Mesenchymal stem cell (in vitro differentiated cells and primary cell): ENCODE data around the gene CNOT6.

Source experiments
- DNase-seq: peaks from one replicate; pipeline ENCODE4 v3.0.0-alpha.2; 2013
- H2AFZ ChIP-seq: one replicate; pipeline ENCODE4 v1.6.1; 2013; ENCODE audit warnings: low read depth, mild to moderate bottlenecking, control low read depth, inconsistent platforms, low read length, moderate library complexity
- H2AK5ac ChIP-seq: 2 replicates; pipeline ENCODE4 v1.6.1; 2013; ENCODE audit warnings: low read length, moderate library complexity, mild to moderate bottlenecking, inconsistent platforms; ENCODE audit not compliant: severe bottlenecking
- H2BK120ac ChIP-seq: one replicate; pipeline ENCODE4 v1.6.1; 2013; ENCODE audit warnings: low read depth, mild to moderate bottlenecking, inconsistent platforms, low read length, moderate library complexity
- H2BK12ac ChIP-seq, 2 experiments: one replicate each; pipeline ENCODE4 v1.6.1; 2013; ENCODE audit warnings: inconsistent platforms in 2 of 2, low read length in 2 of 2, mild to moderate bottlenecking in 2 of 2, moderate library complexity in 2 of 2, control low read depth in 1 of 2
- H2BK15ac ChIP-seq: one replicate; pipeline ENCODE4 v1.6.1; 2013; ENCODE audit warnings: mild to moderate bottlenecking, low read depth, inconsistent platforms; ENCODE audit not compliant: poor library complexity, severe bottlenecking
- H2BK5ac ChIP-seq: 2 replicates; pipeline ENCODE4 v1.6.1; 2013; ENCODE audit warnings: low read depth, mild to moderate bottlenecking, low read length, control low read depth, inconsistent platforms; ENCODE audit not compliant: poor library complexity, severe bottlenecking
- H3K14ac ChIP-seq, 2 experiments: one replicate each; pipeline ENCODE4 v1.6.1; 2013; ENCODE audit warnings: inconsistent platforms in 2 of 2, low read length in 2 of 2, control low read depth in 1 of 2, mild to moderate bottlenecking in 1 of 2, moderate library complexity in 1 of 2
- H3K18ac ChIP-seq, 2 experiments: one replicate each; pipeline ENCODE4 v1.6.1; 2013; ENCODE audit warnings: inconsistent platforms in 2 of 2, low read length in 2 of 2, control low read depth in 1 of 2, low read depth in 1 of 2, mild to moderate bottlenecking in 1 of 2
- H3K23ac ChIP-seq, 2 experiments: one replicate each; pipeline ENCODE4 v1.6.1; 2013; ENCODE audit warnings: inconsistent platforms in 2 of 2, low read length in 2 of 2, mild to moderate bottlenecking in 2 of 2, moderate library complexity in 2 of 2, control low read depth in 1 of 2
- H3K27ac ChIP-seq: 2 replicates; pipeline ENCODE4 v1.5.1; 2013; ENCODE audit warnings: mild to moderate bottlenecking, moderate library complexity, low read length, control low read depth, inconsistent platforms; ENCODE audit not compliant: poor library complexity, severe bottlenecking
- H3K27me3 ChIP-seq, 2 experiments: 2 replicates each; pipeline versions ENCODE4 v1.6.1 to v1.7.0; 2013; ENCODE audit warnings: low read length in 2 of 2, mild to moderate bottlenecking in 2 of 2, moderate library complexity in 2 of 2, control low read depth in 1 of 2, inconsistent platforms in 1 of 2; ENCODE audit not compliant: control insufficient read depth in 1 of 2, insufficient read depth in 1 of 2
- H3K36me3 ChIP-seq, 2 experiments: 2 replicates each; pipeline versions ENCODE4 v1.6.1 to v1.7.0; 2013; ENCODE audit warnings: low read length in 2 of 2, control low read depth in 1 of 2, inconsistent platforms in 1 of 2, low read depth in 1 of 2, mild to moderate bottlenecking in 1 of 2; ENCODE audit not compliant: insufficient read depth in 2 of 2, control insufficient read depth in 1 of 2
- H3K4ac ChIP-seq, 2 experiments: one replicate each; pipeline ENCODE4 v1.6.1; 2013; ENCODE audit warnings: inconsistent platforms in 2 of 2, low read length in 2 of 2, mild to moderate bottlenecking in 2 of 2, moderate library complexity in 2 of 2, control low read depth in 1 of 2, low read depth in 1 of 2
- H3K4me1 ChIP-seq: 2 replicates; pipeline ENCODE4 v1.6.1; 2013; ENCODE audit warnings: low read depth, low read length, control low read depth; ENCODE audit not compliant: control insufficient read depth, insufficient read depth
- H3K4me2 ChIP-seq: 2 replicates; pipeline ENCODE4 v1.6.1; 2013; ENCODE audit warnings: low read length, mild to moderate bottlenecking, inconsistent platforms; ENCODE audit not compliant: poor library complexity, severe bottlenecking
- H3K4me3 ChIP-seq, 2 experiments: 2 replicates each; pipeline versions ENCODE4 v1.5.1 to v1.7.0; 2013; ENCODE audit warnings: low read length in 2 of 2, mild to moderate bottlenecking in 2 of 2, control low read depth in 1 of 2, low read depth in 1 of 2; ENCODE audit not compliant: insufficient read depth in 1 of 2
- H3K79me1 ChIP-seq: replicated peaks from 2 replicates; pipeline ENCODE4 v1.6.1; 2013; ENCODE audit warnings: mild to moderate bottlenecking, control low read depth, low read length, inconsistent platforms; ENCODE audit not compliant: poor library complexity, severe bottlenecking
- H3K9ac ChIP-seq: 2 replicates; pipeline ENCODE4 v1.7.0; 2013; ENCODE audit warnings: mild to moderate bottlenecking, low read length, moderate library complexity
- H3K9me3 ChIP-seq: 2 replicates; pipeline ENCODE4 v1.7.0; 2013; ENCODE audit warnings: mild to moderate bottlenecking, low read length; ENCODE audit not compliant: control insufficient read depth
- H4K8ac ChIP-seq: one replicate; pipeline ENCODE4 v1.6.1; 2013; ENCODE audit warnings: inconsistent platforms, mild to moderate bottlenecking, low read length, moderate library complexity
- H4K91ac ChIP-seq: one replicate; pipeline ENCODE4 v1.6.1; 2013; ENCODE audit warnings: mild to moderate bottlenecking, low read length, inconsistent platforms
- WGBS: methylation state at CpG from one replicate; pipeline ENCODE4 v1.1.7; 2013; ENCODE audit warnings: mixed read lengths; 5-methylcytosine and 5-hydroxymethylcytosine counted together

The CNOT6 gene

DNA sequence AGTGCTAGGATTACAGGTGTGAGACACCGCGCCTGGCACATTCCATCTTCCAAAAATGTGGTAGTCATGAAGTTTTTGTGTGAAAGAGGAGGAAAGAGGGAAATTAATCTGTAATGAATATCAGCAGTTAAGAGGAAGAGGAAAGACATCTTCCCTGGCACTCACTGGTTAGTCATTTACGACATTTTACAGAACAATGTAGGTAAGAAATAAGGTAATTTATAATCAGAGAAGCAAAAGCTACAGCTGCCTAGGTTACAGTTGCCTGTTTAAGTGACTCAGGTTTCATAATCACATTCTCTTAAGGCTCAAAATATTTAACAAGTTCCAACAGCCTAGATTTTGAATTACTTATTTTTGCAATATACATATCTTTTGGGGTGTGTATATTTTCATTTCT lies 26.9 kb downstream of the CNOT6 start:
- Histone ChIP-seq H2AFZ (no peak overlapping the region), H3K23ac (no peak overlapping the region), H2BK12ac (no peak overlapping the region), H3K4ac (no peak overlapping the region), H3K9ac (no peak overlapping the region), H2BK120ac (no peak overlapping the region), H3K36me3 (no peaks in the 10 kb centered on the region), H3K18ac (no peak overlapping the region), H2BK5ac (no peak overlapping the region), H4K91ac (no peak overlapping the region), H2BK15ac (no peak overlapping the region), H3K27me3 (no peaks in the 10 kb centered on the region), H2AK5ac (no peak overlapping the region), H4K8ac (no peak overlapping the region), H3K4me3 (no peak overlapping the region), H3K9me3 (no peaks in the 10 kb centered on the region), H3K27ac (no peak overlapping the region), H3K14ac (no peak overlapping the region), H3K79me1 (peaks cover 8% of the 10 kb centered on the region), H3K4me2 (no peak overlapping the region), H3K4me1 (peaks cover 12% of the 10 kb centered on the region)
- no peak for DNase-seq
- 100% methylated on average over 2 of the region's 3 CpGs for WGBS

DNA sequence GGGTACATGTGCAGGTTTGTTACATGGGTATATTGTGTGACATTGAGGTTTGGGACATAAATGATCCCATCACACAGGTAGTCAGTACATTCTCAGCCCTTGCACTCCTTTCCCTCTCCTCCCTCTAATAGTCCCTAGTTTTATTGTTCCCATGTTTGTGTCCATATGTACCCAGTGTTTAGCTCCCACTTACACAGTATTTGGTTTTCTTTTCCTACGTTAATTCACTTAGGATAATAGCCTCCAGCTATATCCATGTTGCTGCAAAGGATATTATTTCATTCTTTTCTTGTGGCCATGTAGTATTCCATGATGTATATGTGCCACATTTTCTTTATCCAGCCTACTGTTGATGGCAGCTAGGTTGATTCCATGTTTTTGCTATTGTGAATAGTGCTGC lies 27.4 kb downstream of the CNOT6 start:
- Histone ChIP-seq H3K9me3 (no peaks in the 10 kb centered on the region), H3K14ac (no peak overlapping the region), H2BK15ac (no peak overlapping the region), H2BK12ac (no peak overlapping the region), H2BK120ac (no peak overlapping the region), H3K27ac (no peak overlapping the region), H3K36me3 (no peaks in the 10 kb centered on the region), H3K18ac (no peak overlapping the region), H2AK5ac (no peak overlapping the region), H3K27me3 (no peaks in the 10 kb centered on the region), H2AFZ (no peak overlapping the region), H4K91ac (no peak overlapping the region), H3K9ac (no peak overlapping the region), H3K4me1 (peaks cover 14% of the 10 kb centered on the region), H3K79me1 (peaks cover 10% of the 10 kb centered on the region), H3K4me3 (no peak overlapping the region), H2BK5ac (no peak overlapping the region), H4K8ac (no peak overlapping the region), H3K23ac (no peak overlapping the region), H3K4me2 (no peak overlapping the region), H3K4ac (no peak overlapping the region)
- 100% methylated on average over 1 of the region's 1 CpG for WGBS
- no peak for DNase-seq

GRCh38 chr5:180522330-180522729 lies 28.2 kb downstream of the CNOT6 start:
- Histone ChIP-seq H3K9me3 (no peaks in the 10 kb centered on the region), H3K79me1 (peaks cover 8% of the 10 kb centered on the region), H3K27ac (no peak overlapping the region), H2BK15ac (no peak overlapping the region), H4K8ac (no peak overlapping the region), H4K91ac (no peak overlapping the region), H2AFZ (no peak overlapping the region), H3K18ac (no peak overlapping the region), H2BK120ac (no peak overlapping the region), H3K4me1 (peaks cover 17% of the 10 kb centered on the region), H2AK5ac (peak overlapping the region; percentile 45), H3K23ac (peak overlapping the region in 1 of 2 experiments; percentile 77), H3K14ac (peak overlapping the region in 1 of 2 experiments; percentile 39), H3K36me3 (no peaks in the 10 kb centered on the region), H3K4ac (no peak overlapping the region), H2BK12ac (no peak overlapping the region), H3K4me3 (no peak overlapping the region), H3K27me3 (no peaks in the 10 kb centered on the region), H2BK5ac (no peak overlapping the region), H3K9ac (no peak overlapping the region), H3K4me2 (no peak overlapping the region)
- WGBS, result 81% methylated on average over 4 of the region's 5 CpGs
- peak; percentile 19 for DNase-seq

DNA sequence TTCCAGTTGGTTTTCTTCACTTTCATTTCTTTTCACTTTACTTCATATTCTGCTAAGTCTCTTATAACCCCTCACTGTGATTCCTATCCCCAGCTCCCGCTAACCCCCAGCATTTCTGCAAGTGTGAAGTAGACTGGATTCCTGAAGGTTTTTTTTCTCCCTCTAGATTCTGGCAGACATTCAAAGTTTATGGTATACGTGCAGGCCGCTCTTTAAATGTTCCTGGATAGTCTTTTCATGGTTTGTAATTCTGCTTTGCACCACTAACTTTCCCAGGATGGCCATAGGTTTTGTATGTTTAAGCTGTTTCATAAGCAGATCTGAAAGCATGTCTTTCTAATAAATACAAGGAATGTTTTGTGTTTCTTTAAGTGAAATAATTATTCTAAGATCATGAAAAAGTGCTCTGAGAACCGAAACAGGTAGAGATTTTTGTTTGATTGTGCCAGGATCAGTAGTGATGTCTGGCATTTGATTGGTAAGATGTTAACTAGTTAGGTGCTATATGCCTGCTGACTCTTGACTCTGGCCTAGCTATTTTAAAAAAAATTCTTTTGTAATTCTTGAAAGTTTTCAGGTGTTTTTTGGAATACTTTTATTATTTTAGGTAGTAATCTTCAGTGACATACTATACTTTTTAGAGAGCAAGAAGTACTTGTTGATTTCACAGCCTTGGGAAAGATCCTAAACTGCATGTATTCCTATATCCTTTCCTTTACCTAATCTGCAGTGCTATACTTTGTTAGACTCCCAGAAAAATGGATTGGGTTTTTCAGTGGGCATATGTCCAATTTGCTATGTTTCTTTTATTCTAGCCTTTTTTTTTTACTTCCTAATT lies 29.7 kb downstream of the CNOT6 start:
- Histone ChIP-seq H2AK5ac (no peak overlapping the region), H3K9ac (no peak overlapping the region), H3K4ac (no peak overlapping the region), H3K4me1 (peaks cover 20% of the 10 kb centered on the region), H3K36me3 (no peaks in the 10 kb centered on the region), H3K4me3 (no peak overlapping the region), H3K79me1 (peaks cover 13% of the 10 kb centered on the region), H3K23ac (no peak overlapping the region), H4K8ac (no peak overlapping the region), H2BK120ac (no peak overlapping the region), H2AFZ (no peak overlapping the region), H3K9me3 (no peaks in the 10 kb centered on the region), H3K4me2 (peak overlapping the region; percentile 58), H2BK15ac (no peak overlapping the region), H3K14ac (no peak overlapping the region), H2BK5ac (no peak overlapping the region), H3K27me3 (no peaks in the 10 kb centered on the region), H3K27ac (no peak overlapping the region), H3K18ac (no peak overlapping the region), H4K91ac (no peak overlapping the region), H2BK12ac (no peak overlapping the region)
- 69% methylated on average over 4 of the region's 4 CpGs for WGBS
- peak; percentile 44 for DNase-seq
